ENCODE data around the gene DOCK2. TPM values are rescaled to one million over a fixed set of nuclear protein-coding genes. Genes with fewer than 3 reads are reported as not detected.

The DOCK2 gene
- total and polyA plus RNA-seq, 2 donors (not counting 3 experiments of a cell fraction or from before 2014, with no cell fraction given), result 0.62 to 4.8 TPM

DNA sequence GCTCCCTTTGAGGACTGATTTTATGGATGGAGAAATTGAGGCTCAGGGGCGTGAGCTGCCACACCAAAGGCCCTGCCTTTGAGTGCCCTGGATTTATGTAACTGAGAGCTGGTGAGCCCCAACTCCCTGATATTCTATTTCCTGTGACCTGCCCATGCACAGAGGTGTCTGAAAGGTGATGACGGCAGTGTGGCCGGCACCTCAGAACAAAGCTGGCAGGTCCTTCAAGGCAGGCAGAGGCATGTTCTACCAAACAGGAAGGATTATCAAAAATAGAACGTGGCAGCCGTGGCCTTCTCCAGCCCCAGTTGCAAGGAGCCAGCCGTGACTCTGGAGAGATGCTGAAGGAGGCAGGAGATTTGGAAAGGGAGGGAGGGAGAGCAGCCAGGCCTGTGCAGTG lies 307.0 kb downstream of the DOCK2 start:
- H3K27me3 ChIP-seq (ENCODE audit: control insufficient read depth in 2 of 2, insufficient read depth in 2 of 2, low read length in 2 of 2), result no peaks in the 10 kb centered on the region
- no TSS peak for BruUV-seq (replicated peaks)
- TF ChIP-seq MYC (IDR thresholded peaks at IDR 0.05; ENCODE audit: low read depth, low read length) (no peak), GATA2 (IDR thresholded peaks at IDR 0.05; ENCODE audit: insufficient read depth, insufficient read length, low read depth, low read length) (no peak), POLR2AphosphoS5 (IDR thresholded peaks at IDR 0.05; ENCODE audit: insufficient read depth, low read depth, low read length) (no peak), JUN (IDR thresholded peaks at IDR 0.05; ENCODE audit: borderline replicate concordance, insufficient read depth, insufficient read length, low read depth) (no peak), EZH2 (IDR thresholded peaks at IDR 0.05; ENCODE audit: borderline replicate concordance, low read depth, low read length, severe bottlenecking) (no peak), POLR2A (IDR thresholded peaks at IDR 0.05; ENCODE audit: low read depth, low read length) (no peak), CTCF (IDR thresholded peaks at IDR 0.05; ENCODE audit: extremely low read depth in 1 of 2, insufficient read depth in 1 of 2, low read depth in 1 of 2, low read length in 2 of 2) (no peak), FOS (IDR thresholded peaks at IDR 0.05; ENCODE audit: borderline replicate concordance, insufficient read depth, low read length) (no peak)
- TF ChIP-seq, protein P1, sequence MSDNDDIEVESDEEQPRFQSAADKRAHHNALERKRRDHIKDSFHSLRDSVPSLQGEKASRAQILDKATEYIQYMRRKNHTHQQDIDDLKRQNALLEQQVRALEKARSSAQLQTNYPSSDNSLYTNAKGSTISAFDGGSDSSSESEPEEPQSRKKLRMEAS (IDR thresholded peaks at IDR 0.05; ENCODE audit: insufficient read depth, insufficient read length), result no peak
- FAIRE-seq (no peak), DNase-seq (ENCODE audit: low read depth, low spot score) (no peak)
- no peak overlapping the region for H3K27ac ChIP-seq (ENCODE audit: insufficient read depth, low read depth, low read length)
- H3K9me1 ChIP-seq (replicated peaks; ENCODE audit: control insufficient read depth, extremely low read depth, insufficient read depth, low read length), result no peaks in the 10 kb centered on the region
- ChIA-PET POLR2A (no interaction called here), CTCF (interaction anchor here (8.5 kb wide), 1 partner anchor 36 kb away, joined by 64 read pairs; the partner anchor contains the start of gene INSYN2B)
- no peak overlapping the region for H3K4me2 ChIP-seq (ENCODE audit: insufficient read depth, low read length)
- dilution Hi-C loops (cut with MboI; ENCODE audit: extremely low pct_ligation_motif_present, low sequenced_read_pairs) (no loop called here), intact Hi-C loops (cut with micrococcal nuclease) (no loop called here)
- H3K36me3 ChIP-seq (ENCODE audit: control insufficient read depth in 2 of 2, extremely low read depth in 1 of 2, insufficient read depth in 2 of 2, low read length in 2 of 2), result no peaks in the 10 kb centered on the region
- H3K79me2 ChIP-seq (ENCODE audit: control insufficient read depth, insufficient read depth, low read length), result peaks cover 37% of the 10 kb centered on the region
- no peaks in the 10 kb centered on the region for H3K9me3 ChIP-seq (replicated peaks; ENCODE audit: control insufficient read depth, insufficient read depth, low read length)
- peaks cover 12% of the 10 kb centered on the region for H3K4me1 ChIP-seq (ENCODE audit: control insufficient read depth, extremely low read depth, insufficient read depth, low read length)
- H3K4me3 ChIP-seq (replicated peaks in 1 of 3; ENCODE audit: insufficient read depth in 1 of 3, low read depth in 1 of 3, low read length in 3 of 3), result no peak overlapping the region
- H2AFZ ChIP-seq (ENCODE audit: low read depth, low read length), result no peak overlapping the region
- no peaks in the 10 kb centered on the region for H4K20me1 ChIP-seq (replicated peaks; ENCODE audit: control insufficient read depth, extremely low read depth, insufficient read depth, low read length)
- H3K9ac ChIP-seq (replicated peaks; ENCODE audit: extremely low read depth, insufficient read depth, low read length), result no peak overlapping the region
